Measurements from ENCODE around the gene OR6Y1. TPM values are rescaled to one million over a fixed set of nuclear protein-coding genes. Genes with fewer than 3 reads are reported as not detected.

The OR6Y1 gene
- not detected for total RNA-seq

- DNase-seq (ENCODE audit: low spot score) (no peak), ATAC-seq (no peak)
Observed at GRCh38 chr1:158554352-158554751, at the start of gene OR6Y1. Gene OR6Y1, minus strand, starts transcription at chr1:158554405. Its CDS starts 6,300 bp downstream, at chr1:158548105.

GRCh38 chr1:158600735-158601134, 46.5 kb upstream of the OR6Y1 start:
- ATAC-seq: no peak

GRCh38 chr1:158586942-158587341, 32.7 kb upstream of the OR6Y1 start:
- ATAC-seq (no peak), DNase-seq (ENCODE audit: low spot score) (no peak)

More at GRCh38 chr1:158600735-158601134, 46.5 kb upstream of the OR6Y1 start:
- no peak for DNase-seq (ENCODE audit: low spot score)

- DNase-seq (ENCODE audit: low spot score) (no peak), ATAC-seq (no peak)
Observed at GRCh38 chr1:158583962-158584361, 29.8 kb upstream of the OR6Y1 start.

GRCh38 chr1:158579733-158580132, 25.5 kb upstream of the OR6Y1 start, which contains the start of gene OR10X1:
Gene OR10X1, minus strand, starts transcription at chr1:158579899. Its CDS starts 0 bp downstream, at chr1:158579899.
- no peak for ATAC-seq
- DNase-seq (ENCODE audit: low spot score): no peak

GRCh38 chr1:158577561-158577960, 23.4 kb upstream of the OR6Y1 start:
- no peak for ATAC-seq
- no peak for DNase-seq (ENCODE audit: low spot score)

- DNase-seq (ENCODE audit: low spot score) (no peak), ATAC-seq (no peak)
Observed at GRCh38 chr1:158572226-158572625, 18.0 kb upstream of the OR6Y1 start.

- ATAC-seq: no peak
Observed at GRCh38 chr1:158570480-158570879, 16.3 kb upstream of the OR6Y1 start, which contains the start of gene OR6P1. Gene OR6P1, minus strand, starts transcription at chr1:158570580. Its CDS starts 6,976 bp downstream, at chr1:158563604.

GRCh38 chr1:158564608-158565007, 10.4 kb upstream of the OR6Y1 start:
- ATAC-seq (no peak), DNase-seq (ENCODE audit: low spot score) (no peak)

More at GRCh38 chr1:158570480-158570879, 16.3 kb upstream of the OR6Y1 start, which contains the start of gene OR6P1:
- no peak for DNase-seq (ENCODE audit: low spot score)

- ATAC-seq: no peak
- DNase-seq (ENCODE audit: low spot score): no peak
Observed at GRCh38 chr1:158563853-158564252, 9.6 kb upstream of the OR6Y1 start.

- DNase-seq (ENCODE audit: low spot score) (no peak), ATAC-seq (no peak)
Observed at GRCh38 chr1:158559696-158560095, 5.5 kb upstream of the OR6Y1 start.

GRCh38 chr1:158552296-158552695, 1.9 kb downstream of the OR6Y1 start:
- DNase-seq (ENCODE audit: low spot score) (no peak), ATAC-seq (no peak)

- DNase-seq (ENCODE audit: low spot score) (no peak), ATAC-seq (no peak)
Observed at GRCh38 chr1:158547533-158547932, 6.7 kb downstream of the OR6Y1 start.

GRCh38 chr1:158537609-158538008, 16.6 kb downstream of the OR6Y1 start:
- no peak for ATAC-seq

GRCh38 chr1:158534496-158534895, 19.7 kb downstream of the OR6Y1 start:
- ATAC-seq: no peak

More at GRCh38 chr1:158537609-158538008, 16.6 kb downstream of the OR6Y1 start:
- no peak for DNase-seq (ENCODE audit: low spot score)

GRCh38 chr1:158527190-158527815, 26.9 kb downstream of the OR6Y1 start:
- ATAC-seq (peak; percentile 48), DNase-seq (ENCODE audit: low spot score) (no peak)

More at GRCh38 chr1:158534496-158534895, 19.7 kb downstream of the OR6Y1 start:
- DNase-seq (ENCODE audit: low spot score): no peak

GRCh38 chr1:158521666-158522058, 32.5 kb downstream of the OR6Y1 start:
- no peak for ATAC-seq
- no peak for DNase-seq (ENCODE audit: low spot score)

- no peak for DNase-seq (ENCODE audit: low spot score)
- no peak for ATAC-seq
Observed at GRCh38 chr1:158520955-158521665, 33.1 kb downstream of the OR6Y1 start.

- no peak for DNase-seq (ENCODE audit: low spot score)
- ATAC-seq: no peak
Observed at GRCh38 chr1:158520021-158520420, 34.2 kb downstream of the OR6Y1 start.

GRCh38 chr1:158516966-158517365, 37.2 kb downstream of the OR6Y1 start:
- DNase-seq (ENCODE audit: low spot score): no peak
- no peak for ATAC-seq

- DNase-seq (ENCODE audit: low spot score) (no peak), ATAC-seq (no peak)
Observed at GRCh38 chr1:158509471-158510156, 44.6 kb downstream of the OR6Y1 start.
